HepG2 (cell line): ENCODE data around the gene CMTM8. TPM values are rescaled to one million over a fixed set of nuclear protein-coding genes. Genes with fewer than 3 reads are reported as not detected.

Experiments
- ATAC-seq: fragments of 200-7000 bp; cut with Tn5 transposase; 3 replicates; pipeline ENCODE4 v1.9.1; 2020; ENCODE audit warnings: mild to moderate bottlenecking, moderate library complexity
- BruUV-seq: library from RNA; stranded (reverse); fragments of 400-500 nt; replicated peaks from 2 replicates; lab custom pipeline; 2021; lab: Mats Ljungman, UMichigan
- CTCF ChIA-PET: fragments of 300-600 bp; formaldehyde crosslinking; extraction: SDS; loops from one replicate; lab custom pipeline; 2021; ENCODE audit warnings: low total read pairs, inconsistent platforms, low intra/inter-chr PET ratio; lab: Yijun Ruan, JAX
- POLR2A ChIA-PET: fragments of 350-600 bp; sonication (Branson Sonifier 250); formaldehyde crosslinking; loops from one replicate; lab custom pipeline; 2020; ENCODE audit warnings: antibody characterized with exemption, inconsistent platforms; lab: Yijun Ruan, JAX
- DNase-seq: peaks from one replicate; pipeline ENCODE4 v3.0.0-alpha.2; 2015; ENCODE audit warnings: low spot score
- FAIRE-seq: peaks from 3 replicates; lab custom pipeline; 2011; peaks lifted over from hg19 to GRCh38; lab: Jason Lieb, UNC
- H2AFZ ChIP-seq: one replicate; pipeline ENCODE4 v1.6.1; 2011; ENCODE audit warnings: low read length, inconsistent platforms
- H3K27ac ChIP-seq: fragments of 300-600 bp; 3 replicates; pipeline ENCODE4 v1.8.0; 2011; ENCODE audit warnings: mixed run types, mild to moderate bottlenecking, mixed read lengths, low read length, inconsistent platforms; ENCODE audit not compliant: insufficient read depth; ENCODE audit errors: extremely low read length
- H3K27me3 ChIP-seq, 2 experiments: fragments of 200-600 bp in 1 of 2; 2 replicates in 1 of 2; 3 replicates in 1 of 2; pipeline versions ENCODE4 v1.6.0 to v1.8.0; 2011; ENCODE audit warnings: low read length in 2 of 2, mild to moderate bottlenecking in 2 of 2, moderate library complexity in 2 of 2, inconsistent platforms in 1 of 2; ENCODE audit not compliant: insufficient read depth in 2 of 2, control insufficient read depth in 1 of 2
- H3K36me3 ChIP-seq, 2 experiments: fragments of 200-600 bp in 1 of 2; replicated peaks in 1 of 2; 2 replicates in 1 of 2; 3 replicates in 1 of 2; pipeline versions ENCODE4 v1.5.1 to v1.8.0; 2011; ENCODE audit warnings: low read length in 2 of 2, inconsistent platforms in 1 of 2; ENCODE audit not compliant: insufficient read depth in 2 of 2, control insufficient read depth in 1 of 2
- H3K4me1 ChIP-seq: 2 replicates; pipeline ENCODE4 v1.5.1; 2012; ENCODE audit warnings: low read length, inconsistent platforms; ENCODE audit not compliant: insufficient read depth
- H3K4me2 ChIP-seq: 2 replicates; pipeline ENCODE4 v1.6.0; 2011; ENCODE audit warnings: low read depth, low read length, inconsistent platforms
- H3K4me3 ChIP-seq, 3 experiments: fragments of 200-600 bp in 1 of 3; sonication (generic), shearing (Covaris generic) in 1 of 3; replicated peaks in 1 of 3; 2 replicates each; pipeline ENCODE4 v1.5.1; 2011 to 2016; ENCODE audit warnings: low read length in 3 of 3, inconsistent platforms in 2 of 3, low read depth in 2 of 3, mild to moderate bottlenecking in 2 of 3, control low read depth in 1 of 3, mixed read lengths in 1 of 3; ENCODE audit not compliant: insufficient read depth in 1 of 3
- H3K79me2 ChIP-seq: one replicate; pipeline ENCODE4 v1.6.1; 2011; ENCODE audit warnings: low read length, inconsistent platforms; ENCODE audit not compliant: insufficient read depth
- H3K9ac ChIP-seq: 2 replicates; pipeline ENCODE4 v1.6.0; 2011; ENCODE audit warnings: mild to moderate bottlenecking, low read depth, low read length, inconsistent platforms; ENCODE audit not compliant: insufficient read depth
- H3K9me3 ChIP-seq: 2 replicates; pipeline ENCODE4 v1.5.1; 2012; ENCODE audit warnings: mild to moderate bottlenecking, low read length
- H4K20me1 ChIP-seq: 2 replicates; pipeline ENCODE4 v1.6.0; 2011; ENCODE audit warnings: inconsistent platforms, mild to moderate bottlenecking, low read length, moderate library complexity; ENCODE audit not compliant: insufficient read depth
- HNF4G ChIP-seq, 2 experiments: sonication (generic) in 1 of 2; formaldehyde crosslinking in 1 of 2; IDR thresholded peaks; 2 replicates each; pipeline versions ENCODE4 v1.4.0 to v1.6.1; 2011 to 2020; ENCODE audit warnings: borderline replicate concordance in 2 of 2, low read depth in 2 of 2, mild to moderate bottlenecking in 2 of 2, low read length in 1 of 2, missing genetic modification reagents in 1 of 2, moderate library complexity in 1 of 2
- HNRNPH1 ChIP-seq: fragments of 200-400 bp; formaldehyde crosslinking; optimal IDR thresholded peaks from 2 replicates; pipeline ENCODE3; 2017; ENCODE audit warnings: mild to moderate bottlenecking, low read depth, low read length
- KLF16 ChIP-seq, 2 experiments: sonication (generic) in 1 of 2; formaldehyde crosslinking in 1 of 2; IDR thresholded peaks; 2 replicates each; pipeline versions ENCODE4 v1.6.1 to v1.8.0; 2016 to 2023; ENCODE audit warnings: missing genetic modification reagents in 2 of 2, missing compliant biosample characterization in 1 of 2
- MBNL3 ChIP-seq: fragments of 250-450 bp; sonication (Bioruptor Pico); conservative IDR thresholded peaks from 2 replicates; pipeline ENCODE4 v1.8.0; 2022; ENCODE audit warnings: mild to moderate bottlenecking, inconsistent platforms
- NCOR1 ChIP-seq: fragments of 200-600 bp; sonication (generic); IDR thresholded peaks from 2 replicates; pipeline ENCODE4 v1.7.0; 2017; ENCODE audit warnings: antibody characterized with exemption, low read length, borderline replicate concordance
- RXRA ChIP-seq: sonication (generic); formaldehyde crosslinking; IDR thresholded peaks from 2 replicates; pipeline ENCODE4 v1.5.1; 2020; ENCODE audit warnings: missing genetic modification reagents
- ZFP90 ChIP-seq: sonication (generic); formaldehyde crosslinking; IDR thresholded peaks from 2 replicates; pipeline ENCODE4 v1.8.0; 2022; ENCODE audit warnings: missing genetic modification reagents, mild to moderate bottlenecking, inconsistent platforms, borderline replicate concordance
- ZNF543 ChIP-seq: sonication (generic); formaldehyde crosslinking; IDR thresholded peaks from 2 replicates; pipeline ENCODE4 v1.4.0; 2020; ENCODE audit warnings: mild to moderate bottlenecking, missing genetic modification reagents
- ZNF570 ChIP-seq: sonication (generic); formaldehyde crosslinking; IDR thresholded peaks from 2 replicates; pipeline ENCODE4 v1.4.0; 2020; ENCODE audit warnings: mild to moderate bottlenecking, missing genetic modification reagents, borderline replicate concordance
- ZNF879 ChIP-seq: sonication (generic); formaldehyde crosslinking; IDR thresholded peaks from 2 replicates; pipeline ENCODE4 v1.8.1; 2023; ENCODE audit warnings: missing genetic modification reagents
- in situ Hi-C: cut with HindIII; loops from 2 replicates; pipeline ENCODE4 v1.10.0; 2017; ENCODE audit warnings: low pct_unique_long_range_greater_than_20kb; ENCODE audit not compliant: extremely low pct_ligation_motif_present
- intact Hi-C: fragments of 100-400 bp; cut with micrococcal nuclease; formaldehyde crosslinking; loops from one replicate; pipeline ENCODE4 v1.10.0; 2022; ENCODE audit not compliant: unreplicated experiment
- polyA plus RNA-seq, 8 experiments: library from polyadenylated mRNA; depleted of rRNA in 3 of 8; stranded (reverse) in 7 of 8; unstranded in 1 of 8; fragments of >200 nt; fragmentation: Illumina TruSeq in 4 of 8; extraction: Trizol in 4 of 8; gene quantifications; 2 replicates each; pipeline versions ENCODE4 v1.2.1 to v1.2.3, GENCODE V29; 2011 to 2016; ENCODE audit warnings: low read depth in 4 of 8, missing spikeins in 1 of 8, mixed read lengths in 1 of 8; ENCODE audit not compliant: insufficient read depth in 1 of 8
- total RNA-seq, 5 experiments: library from RNA; depleted of rRNA; stranded (reverse); fragments of >200 nt; fragmentation: Illumina TruSeq; extraction: Trizol; gene quantifications; 2 replicates each; pipeline ENCODE4 v1.2.3, GENCODE V29; 2016; ENCODE audit warnings: low read depth in 1 of 5
- TF ChIP-seq, protein P1 (sequence below): sonication (generic); formaldehyde crosslinking; IDR thresholded peaks from 2 replicates; pipeline ENCODE4 v1.4.0; 2020; ENCODE audit warnings: missing genetic modification reagents
- TF ChIP-seq, protein P2 (sequence below): sonication (generic); formaldehyde crosslinking; IDR thresholded peaks from 2 replicates; pipeline ENCODE4 v1.5.0; 2020; ENCODE audit warnings: mild to moderate bottlenecking, missing genetic modification reagents, borderline replicate concordance
- TF ChIP-seq, protein P3 (sequence below): sonication (generic); formaldehyde crosslinking; IDR thresholded peaks from 2 replicates; pipeline ENCODE4 v1.5.1; 2020; ENCODE audit warnings: missing genetic modification reagents, mild to moderate bottlenecking, borderline replicate concordance
- TF ChIP-seq, protein P4 (sequence below): IDR thresholded peaks from 2 replicates; pipeline ENCODE4 v1.6.1; 2016; ENCODE audit warnings: missing genetic modification reagents, missing compliant biosample characterization

CMTM8 gene
- total and polyA plus RNA-seq, 2 of the 13 experiments (the other 11 are each of a cell fraction or from before 2014, with no cell fraction given) = 8.9 to 15.8 TPM

DNA sequence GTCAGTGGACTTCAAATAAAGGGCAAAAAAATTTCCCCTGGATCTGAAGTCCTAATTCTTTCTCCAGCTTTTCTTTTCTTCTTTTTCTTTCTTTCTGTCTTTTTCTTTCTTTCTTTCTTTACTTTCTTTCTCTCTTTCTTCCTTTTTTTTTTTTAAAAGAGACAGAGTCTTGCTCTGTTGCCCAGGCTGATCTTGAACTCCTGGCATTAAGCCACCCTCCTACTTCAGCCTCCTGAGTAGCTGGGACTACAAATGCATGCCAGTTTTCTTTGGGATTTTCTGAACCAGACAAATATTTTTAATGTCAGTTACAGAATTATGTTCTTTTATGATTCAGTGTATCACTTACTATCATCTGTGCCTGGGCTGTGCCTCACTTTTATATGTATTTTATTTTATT is 45.4 kb upstream of the CMTM8 start:
- H2AFZ ChIP-seq = no peak overlapping the region
- no peaks in the 10 kb centered on the region for H3K79me2 ChIP-seq
- no peaks in the 10 kb centered on the region for H4K20me1 ChIP-seq
- H3K9me3 ChIP-seq = no peaks in the 10 kb centered on the region
- H3K27me3 ChIP-seq = peaks cover 0 to 7% of the 10 kb centered on the region in 2 experiments; a peak in 2 of 5 replicates
- intact Hi-C loops (no loop called here), in situ Hi-C loops (no loop called here)
- no peak overlapping the region for H3K9ac ChIP-seq
- ChIA-PET CTCF (no interaction called here), POLR2A (no interaction called here)
- H3K36me3 ChIP-seq = no peaks in the 10 kb centered on the region
- no peak overlapping the region for H3K27ac ChIP-seq
- peaks cover 27% of the 10 kb centered on the region for H3K4me1 ChIP-seq
- BruUV-seq = no TSS peak
- H3K4me3 ChIP-seq = no peak overlapping the region
- FAIRE-seq = no peak
- no peak overlapping the region for H3K4me2 ChIP-seq
- no peak for ATAC-seq
- DNase-seq = no peak
- TF ChIP-seq HNF4G (IDR thresholded peaks at IDR 0.05; ENCODE audit: borderline replicate concordance, low read depth, low read length) = no peak
- no peak for TF ChIP-seq HNF4G (CRISPR knock-in tag; IDR thresholded peaks at IDR 0.05; ENCODE audit: borderline replicate concordance, low read depth)
- TF ChIP-seq ZNF543 = no peak
- TF ChIP-seq ZFP90 (CRISPR knock-in tag) = no peak
- TF ChIP-seq KLF16 (CRISPR knock-in tag; IDR thresholded peaks at IDR 0.05) = no peak
- TF ChIP-seq HNRNPH1 = no peak
- TF ChIP-seq, protein P1, sequence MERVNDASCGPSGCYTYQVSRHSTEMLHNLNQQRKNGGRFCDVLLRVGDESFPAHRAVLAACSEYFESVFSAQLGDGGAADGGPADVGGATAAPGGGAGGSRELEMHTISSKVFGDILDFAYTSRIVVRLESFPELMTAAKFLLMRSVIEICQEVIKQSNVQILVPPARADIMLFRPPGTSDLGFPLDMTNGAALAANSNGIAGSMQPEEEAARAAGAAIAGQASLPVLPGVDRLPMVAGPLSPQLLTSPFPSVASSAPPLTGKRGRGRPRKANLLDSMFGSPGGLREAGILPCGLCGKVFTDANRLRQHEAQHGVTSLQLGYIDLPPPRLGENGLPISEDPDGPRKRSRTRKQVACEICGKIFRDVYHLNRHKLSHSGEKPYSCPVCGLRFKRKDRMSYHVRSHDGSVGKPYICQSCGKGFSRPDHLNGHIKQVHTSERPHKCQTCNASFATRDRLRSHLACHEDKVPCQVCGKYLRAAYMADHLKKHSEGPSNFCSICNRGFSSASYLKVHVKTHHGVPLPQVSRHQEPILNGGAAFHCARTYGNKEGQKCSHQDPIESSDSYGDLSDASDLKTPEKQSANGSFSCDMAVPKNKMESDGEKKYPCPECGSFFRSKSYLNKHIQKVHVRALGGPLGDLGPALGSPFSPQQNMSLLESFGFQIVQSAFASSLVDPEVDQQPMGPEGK = no peak
- TF ChIP-seq, protein P2, sequence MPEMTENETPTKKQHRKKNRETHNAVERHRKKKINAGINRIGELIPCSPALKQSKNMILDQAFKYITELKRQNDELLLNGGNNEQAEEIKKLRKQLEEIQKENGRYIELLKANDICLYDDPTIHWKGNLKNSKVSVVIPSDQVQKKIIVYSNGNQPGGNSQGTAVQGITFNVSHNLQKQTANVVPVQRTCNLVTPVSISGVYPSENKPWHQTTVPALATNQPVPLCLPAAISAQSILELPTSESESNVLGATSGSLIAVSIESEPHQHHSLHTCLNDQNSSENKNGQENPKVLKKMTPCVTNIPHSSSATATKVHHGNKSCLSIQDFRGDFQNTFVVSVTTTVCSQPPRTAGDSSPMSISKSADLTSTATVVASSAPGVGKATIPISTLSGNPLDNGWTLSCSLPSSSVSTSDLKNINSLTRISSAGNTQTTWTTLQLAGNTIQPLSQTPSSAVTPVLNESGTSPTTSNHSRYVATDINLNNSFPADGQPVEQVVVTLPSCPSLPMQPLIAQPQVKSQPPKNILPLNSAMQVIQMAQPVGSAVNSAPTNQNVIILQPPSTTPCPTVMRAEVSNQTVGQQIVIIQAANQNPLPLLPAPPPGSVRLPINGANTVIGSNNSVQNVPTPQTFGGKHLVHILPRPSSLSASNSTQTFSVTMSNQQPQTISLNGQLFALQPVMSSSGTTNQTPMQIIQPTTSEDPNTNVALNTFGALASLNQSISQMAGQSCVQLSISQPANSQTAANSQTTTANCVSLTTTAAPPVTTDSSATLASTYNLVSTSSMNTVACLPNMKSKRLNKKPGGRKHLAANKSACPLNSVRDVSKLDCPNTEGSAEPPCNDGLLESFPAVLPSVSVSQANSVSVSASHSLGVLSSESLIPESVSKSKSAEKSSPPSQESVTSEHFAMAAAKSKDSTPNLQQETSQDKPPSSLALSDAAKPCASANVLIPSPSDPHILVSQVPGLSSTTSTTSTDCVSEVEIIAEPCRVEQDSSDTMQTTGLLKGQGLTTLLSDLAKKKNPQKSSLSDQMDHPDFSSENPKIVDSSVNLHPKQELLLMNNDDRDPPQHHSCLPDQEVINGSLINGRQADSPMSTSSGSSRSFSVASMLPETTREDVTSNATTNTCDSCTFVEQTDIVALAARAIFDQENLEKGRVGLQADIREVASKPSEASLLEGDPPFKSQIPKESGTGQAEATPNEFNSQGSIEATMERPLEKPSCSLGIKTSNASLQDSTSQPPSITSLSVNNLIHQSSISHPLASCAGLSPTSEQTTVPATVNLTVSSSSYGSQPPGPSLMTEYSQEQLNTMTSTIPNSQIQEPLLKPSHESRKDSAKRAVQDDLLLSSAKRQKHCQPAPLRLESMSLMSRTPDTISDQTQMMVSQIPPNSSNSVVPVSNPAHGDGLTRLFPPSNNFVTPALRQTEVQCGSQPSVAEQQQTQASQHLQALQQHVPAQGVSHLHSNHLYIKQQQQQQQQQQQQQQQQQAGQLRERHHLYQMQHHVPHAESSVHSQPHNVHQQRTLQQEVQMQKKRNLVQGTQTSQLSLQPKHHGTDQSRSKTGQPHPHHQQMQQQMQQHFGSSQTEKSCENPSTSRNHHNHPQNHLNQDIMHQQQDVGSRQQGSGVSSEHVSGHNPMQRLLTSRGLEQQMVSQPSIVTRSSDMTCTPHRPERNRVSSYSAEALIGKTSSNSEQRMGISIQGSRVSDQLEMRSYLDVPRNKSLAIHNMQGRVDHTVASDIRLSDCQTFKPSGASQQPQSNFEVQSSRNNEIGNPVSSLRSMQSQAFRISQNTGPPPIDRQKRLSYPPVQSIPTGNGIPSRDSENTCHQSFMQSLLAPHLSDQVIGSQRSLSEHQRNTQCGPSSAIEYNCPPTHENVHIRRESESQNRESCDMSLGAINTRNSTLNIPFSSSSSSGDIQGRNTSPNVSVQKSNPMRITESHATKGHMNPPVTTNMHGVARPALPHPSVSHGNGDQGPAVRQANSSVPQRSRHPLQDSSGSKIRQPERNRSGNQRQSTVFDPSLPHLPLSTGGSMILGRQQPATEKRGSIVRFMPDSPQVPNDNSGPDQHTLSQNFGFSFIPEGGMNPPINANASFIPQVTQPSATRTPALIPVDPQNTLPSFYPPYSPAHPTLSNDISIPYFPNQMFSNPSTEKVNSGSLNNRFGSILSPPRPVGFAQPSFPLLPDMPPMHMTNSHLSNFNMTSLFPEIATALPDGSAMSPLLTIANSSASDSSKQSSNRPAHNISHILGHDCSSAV (CRISPR knock-in tag) = no peak
- TF ChIP-seq MBNL3 (CRISPR knock-in tag) = no peak
- no peak for TF ChIP-seq ZNF879
- no peak for TF ChIP-seq NCOR1
- TF ChIP-seq, protein P3, sequence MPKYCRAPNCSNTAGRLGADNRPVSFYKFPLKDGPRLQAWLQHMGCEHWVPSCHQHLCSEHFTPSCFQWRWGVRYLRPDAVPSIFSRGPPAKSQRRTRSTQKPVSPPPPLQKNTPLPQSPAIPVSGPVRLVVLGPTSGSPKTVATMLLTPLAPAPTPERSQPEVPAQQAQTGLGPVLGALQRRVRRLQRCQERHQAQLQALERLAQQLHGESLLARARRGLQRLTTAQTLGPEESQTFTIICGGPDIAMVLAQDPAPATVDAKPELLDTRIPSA (CRISPR knock-in tag) = no peak
- TF ChIP-seq RXRA (CRISPR knock-in tag) = no peak
- no peak for TF ChIP-seq ZNF570 (CRISPR knock-in tag)
- TF ChIP-seq, protein P4, sequence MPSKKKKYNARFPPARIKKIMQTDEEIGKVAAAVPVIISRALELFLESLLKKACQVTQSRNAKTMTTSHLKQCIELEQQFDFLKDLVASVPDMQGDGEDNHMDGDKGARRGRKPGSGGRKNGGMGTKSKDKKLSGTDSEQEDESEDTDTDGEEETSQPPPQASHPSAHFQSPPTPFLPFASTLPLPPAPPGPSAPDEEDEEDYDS = no peak
